IPS-18c (cell line): ENCODE data around the gene KRT84.
"Not testable (repeated sequence)": the region's sequence is repeated elsewhere in the genome, so short reads cannot be mapped to it uniquely, and the experiment has no call there.

ENCODE experiments used
- H3K4me3 ChIP-seq: 2 replicates; pipeline ENCODE4 v1.7.0; 2013; ENCODE audit warnings: low read depth, mild to moderate bottlenecking, low read length, moderate library complexity; ENCODE audit not compliant: insufficient read depth
- H3K9me3 ChIP-seq: one replicate; pipeline ENCODE4 v1.6.1; 2013; ENCODE audit warnings: mild to moderate bottlenecking, low read length, moderate library complexity; ENCODE audit not compliant: control insufficient read depth, insufficient read depth

Gene KRT84

DNA sequence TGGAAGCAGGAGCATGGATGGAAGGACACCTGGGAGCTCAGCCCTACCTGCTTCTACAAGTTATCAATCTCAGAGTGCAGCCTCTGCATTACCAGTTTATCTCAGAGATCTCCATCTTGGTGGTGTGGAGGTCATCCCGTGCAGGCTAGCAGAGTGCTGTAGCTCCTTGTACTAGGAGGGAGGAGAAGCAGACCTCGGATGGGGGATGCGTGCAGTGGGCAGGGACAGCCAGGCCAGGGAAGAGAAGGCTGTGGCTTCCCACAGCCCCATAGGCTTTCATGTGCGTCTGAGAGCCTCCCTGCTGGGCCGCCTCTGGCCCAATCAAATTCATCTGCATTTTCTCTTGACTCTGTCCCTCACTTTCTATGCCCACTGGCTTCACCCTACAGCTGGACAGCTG lies 29.5 kb upstream of the KRT84 start:
- H3K9me3 ChIP-seq = no peaks in the 10 kb centered on the region
- H3K4me3 ChIP-seq = no peak overlapping the region

DNA sequence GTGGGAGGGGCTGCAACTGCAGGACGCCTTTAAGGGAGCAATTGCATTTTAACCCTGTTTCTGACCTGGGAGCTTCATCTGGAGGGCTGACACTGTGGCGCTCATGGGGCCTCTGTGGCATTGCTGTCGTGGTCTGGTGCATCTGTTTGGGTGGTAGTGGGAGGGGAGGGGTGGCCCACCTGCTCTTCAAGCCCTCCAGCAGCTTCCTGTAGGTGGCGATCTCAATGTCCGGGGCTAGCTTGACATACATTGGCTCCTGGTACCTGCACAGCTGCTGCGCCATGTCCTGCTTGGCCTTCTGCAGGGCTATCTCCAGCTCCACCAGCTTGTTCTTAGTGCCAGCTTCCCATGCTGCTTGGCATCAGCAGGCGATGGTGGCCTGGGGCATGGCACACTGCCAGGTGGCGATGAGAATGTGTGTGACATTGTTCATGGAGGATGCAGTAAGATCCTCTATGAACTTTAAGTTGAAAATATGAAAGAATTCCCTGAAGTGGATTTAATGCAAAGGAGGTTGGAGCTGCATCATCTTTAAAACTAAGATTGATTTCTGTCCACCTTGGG lies 28.4 kb upstream of the KRT84 start:
- no peaks in the 10 kb centered on the region for H3K9me3 ChIP-seq
- H3K4me3 ChIP-seq = no peak overlapping the region

DNA sequence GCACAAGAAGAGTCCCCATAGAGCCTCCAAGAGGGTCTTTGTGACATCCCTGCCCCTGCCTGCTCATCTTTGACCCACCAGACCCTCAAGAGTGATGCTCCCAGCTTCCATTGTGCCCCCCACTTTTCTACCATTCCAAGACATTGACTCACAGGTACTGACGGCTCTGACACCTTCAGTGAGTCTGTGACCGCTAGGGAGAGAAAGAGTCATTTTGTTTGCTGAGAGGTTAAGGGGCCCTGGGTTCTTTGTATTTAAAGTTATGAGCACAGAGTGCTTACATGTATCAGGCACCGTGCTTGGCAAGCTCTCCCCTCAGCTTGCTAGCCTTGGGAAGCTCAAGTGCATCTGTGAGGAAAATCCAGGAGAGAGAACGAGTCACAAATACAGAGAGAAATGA lies 27.8 kb upstream of the KRT84 start:
- no peak overlapping the region for H3K4me3 ChIP-seq
- H3K9me3 ChIP-seq = peaks cover 3% of the 10 kb centered on the region

DNA sequence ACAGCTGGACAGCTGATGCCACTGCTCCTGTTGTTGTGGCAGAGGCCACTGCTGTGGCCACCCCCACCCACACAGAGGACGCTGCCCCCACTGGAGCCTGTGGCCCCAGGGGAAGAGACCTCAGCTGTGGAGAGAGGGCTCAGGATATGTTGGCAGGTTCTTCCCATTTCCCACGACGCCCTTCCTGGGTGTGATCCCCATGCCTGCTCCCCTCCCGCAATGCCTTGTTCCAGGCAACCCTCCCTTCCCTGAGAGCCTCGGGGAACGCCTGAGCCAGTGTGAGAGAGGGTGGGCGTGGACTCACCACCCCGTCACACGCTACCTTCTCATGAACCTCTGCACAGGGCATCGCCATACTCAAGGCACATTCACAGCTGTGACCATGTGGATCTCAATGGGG lies 26.4 kb upstream of the KRT84 start:
- no peak overlapping the region for H3K4me3 ChIP-seq
- peaks cover 3% of the 10 kb centered on the region for H3K9me3 ChIP-seq

DNA sequence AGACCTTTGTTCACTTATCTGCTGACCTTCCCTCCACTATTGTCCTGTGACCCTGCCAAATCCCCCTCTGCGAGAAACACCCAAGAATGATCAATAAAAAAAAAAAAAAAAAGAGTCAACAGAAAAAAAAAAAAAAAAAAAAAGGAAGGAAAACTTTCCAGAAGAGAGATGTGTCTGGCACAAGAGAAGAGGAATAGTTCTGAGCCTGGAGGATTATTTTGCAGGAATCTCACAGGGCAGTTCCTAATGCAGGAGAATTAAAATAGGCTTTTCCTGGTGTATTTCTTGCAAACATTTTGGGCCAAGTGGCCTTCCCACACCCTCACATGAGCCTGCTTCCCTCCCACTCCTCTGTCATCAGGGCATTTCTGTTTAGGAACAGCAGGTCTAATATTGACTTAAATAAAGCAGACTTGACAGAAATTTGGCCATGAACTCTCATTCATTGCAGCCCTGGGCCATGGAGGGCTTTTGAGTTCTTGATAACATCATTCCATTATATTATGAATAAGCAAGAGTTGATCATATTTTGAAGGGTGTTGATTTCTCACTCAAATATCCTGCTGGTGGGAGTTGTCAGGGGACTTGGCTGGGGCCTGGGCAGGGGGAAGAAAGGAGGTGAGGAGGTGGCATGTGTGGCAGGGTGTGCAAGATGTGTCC lies 25.3 kb upstream of the KRT84 start:
- not testable (repeated sequence) for H3K4me3 ChIP-seq, H3K9me3 ChIP-seq

DNA sequence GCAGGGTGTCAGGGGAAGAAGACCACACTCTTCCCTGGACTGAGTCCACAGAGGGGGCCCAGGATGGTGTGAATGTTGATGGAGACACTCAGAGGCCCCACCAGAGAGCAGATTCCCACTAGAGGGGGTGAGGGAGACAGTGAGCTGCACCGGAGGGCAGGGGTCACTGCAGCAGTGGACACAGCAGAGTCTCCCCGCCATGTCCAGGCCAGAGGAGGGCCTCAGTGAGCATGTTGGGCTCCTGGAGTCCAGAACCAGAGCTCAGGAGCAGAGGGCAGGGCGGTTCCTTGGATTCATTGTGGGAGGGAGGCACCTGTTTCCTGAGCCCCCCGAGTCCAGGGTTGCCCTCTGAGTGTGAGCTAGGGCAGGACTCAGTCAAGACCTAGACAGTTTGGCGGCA lies 22.5 kb upstream of the KRT84 start:
- Histone ChIP-seq H3K4me3 (no peak overlapping the region), H3K9me3 (peaks cover 3% of the 10 kb centered on the region)

DNA sequence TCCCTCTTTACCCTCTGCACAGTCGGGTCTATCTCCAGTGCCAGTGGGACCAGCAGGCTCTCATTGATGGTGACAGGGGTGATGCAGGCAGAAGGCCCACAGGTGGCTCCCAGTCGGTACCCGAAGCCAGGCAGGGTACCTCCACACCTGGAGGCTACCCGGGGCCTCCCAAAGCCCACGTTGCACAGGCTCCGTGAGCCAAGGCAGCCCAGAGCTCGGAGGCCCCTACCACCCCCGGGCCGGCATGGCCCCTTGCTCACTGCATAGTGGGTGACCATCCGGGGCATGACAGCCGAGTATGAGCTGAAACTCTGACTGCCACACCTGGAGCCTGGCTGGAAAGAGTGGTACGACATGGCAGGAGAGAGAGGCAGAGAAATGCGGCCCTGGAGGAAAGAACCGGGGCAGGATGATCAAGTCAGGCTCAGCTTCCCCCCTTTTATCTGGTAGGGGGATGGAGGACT lies 20.5 kb upstream of the KRT84 start, which contains the start of gene KRT82:
Gene KRT82 (minus strand): TSS at position 414 of the 464 bp plus-strand sequence. CDS start 58 bp downstream, at position 356.
- Histone ChIP-seq H3K9me3 (peaks cover 3% of the 10 kb centered on the region), H3K4me3 (no peak within 1 kb of the TSS)

DNA sequence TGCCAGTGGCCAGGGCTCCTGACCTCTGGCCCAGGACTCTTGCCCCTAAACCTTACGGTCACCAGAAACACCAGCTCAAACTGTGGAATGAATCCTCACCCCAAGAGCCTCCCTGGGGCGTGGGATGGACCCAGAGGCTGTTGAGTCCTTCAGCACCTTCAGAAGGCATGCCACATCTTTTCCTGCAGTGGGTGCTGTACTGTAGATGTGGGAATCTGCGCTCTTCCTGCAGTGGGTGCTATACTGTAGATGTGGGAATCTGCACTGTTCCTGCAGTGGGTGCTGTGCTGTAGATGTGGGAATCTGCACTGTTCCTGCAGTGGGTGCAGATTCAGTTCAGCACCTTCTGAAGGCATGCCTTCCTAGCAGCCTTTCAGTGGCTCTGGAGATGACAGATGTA lies 19.5 kb upstream of the KRT84 start:
- H3K4me3 ChIP-seq = no peak overlapping the region
- peaks cover 3% of the 10 kb centered on the region for H3K9me3 ChIP-seq

DNA sequence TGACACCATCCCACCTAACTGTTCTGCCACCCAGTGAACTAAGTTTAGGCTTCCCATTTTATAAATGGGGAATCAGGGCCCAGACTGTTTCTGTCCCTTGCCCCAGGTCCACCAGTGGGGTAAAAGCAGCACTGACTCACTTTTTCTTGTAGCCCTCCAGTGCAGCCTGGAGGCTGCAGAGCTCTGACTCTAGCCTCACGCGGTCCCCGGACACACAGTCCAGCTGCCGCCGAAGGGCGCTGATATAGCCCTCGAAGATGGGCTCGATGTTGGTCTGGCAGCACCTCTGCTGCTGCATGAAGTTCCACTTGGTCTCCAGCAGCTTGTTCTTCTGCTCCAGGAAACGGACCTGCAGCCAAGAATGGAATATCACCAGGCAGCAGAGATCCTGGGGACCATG lies 18.1 kb upstream of the KRT84 start:
- no peak overlapping the region for H3K4me3 ChIP-seq

DNA sequence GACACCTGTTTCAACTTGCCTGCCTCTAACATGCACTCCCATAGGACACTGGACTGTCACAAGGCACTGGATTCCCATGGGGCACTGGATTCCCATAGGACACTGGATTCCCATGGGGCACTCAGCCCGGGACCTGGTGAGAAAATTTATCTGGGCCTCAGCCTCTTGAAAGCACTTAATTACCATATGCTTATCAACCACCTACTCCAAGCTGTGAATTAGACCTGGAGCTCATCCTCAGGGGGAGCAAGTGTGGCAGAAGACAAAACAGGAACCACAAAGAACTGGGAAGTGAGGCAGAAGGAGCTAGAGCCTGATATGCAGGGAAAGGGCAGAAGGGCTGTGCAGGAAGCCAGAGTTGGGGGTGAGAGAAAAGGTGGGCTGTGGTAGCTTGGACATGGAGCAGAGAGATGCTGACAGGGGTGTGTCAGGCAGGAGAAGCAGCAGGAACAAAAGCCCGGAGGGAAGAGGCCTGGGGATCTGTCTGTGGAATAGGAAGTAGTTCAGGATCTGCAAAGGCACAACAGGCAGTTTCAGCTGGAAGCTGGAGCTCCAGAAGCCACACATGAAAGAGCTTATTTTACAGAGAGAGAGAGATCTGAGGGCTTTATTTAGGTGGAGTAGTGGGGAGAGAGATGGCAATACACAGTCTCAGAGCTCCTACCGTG lies 17.6 kb upstream of the KRT84 start:
- Histone ChIP-seq H3K9me3 (no peaks in the 10 kb centered on the region), H3K4me3 (no peak overlapping the region)

More for the DNA sequence above, 18.1 kb upstream of the KRT84 start:
- peaks cover 3% of the 10 kb centered on the region for H3K9me3 ChIP-seq

DNA sequence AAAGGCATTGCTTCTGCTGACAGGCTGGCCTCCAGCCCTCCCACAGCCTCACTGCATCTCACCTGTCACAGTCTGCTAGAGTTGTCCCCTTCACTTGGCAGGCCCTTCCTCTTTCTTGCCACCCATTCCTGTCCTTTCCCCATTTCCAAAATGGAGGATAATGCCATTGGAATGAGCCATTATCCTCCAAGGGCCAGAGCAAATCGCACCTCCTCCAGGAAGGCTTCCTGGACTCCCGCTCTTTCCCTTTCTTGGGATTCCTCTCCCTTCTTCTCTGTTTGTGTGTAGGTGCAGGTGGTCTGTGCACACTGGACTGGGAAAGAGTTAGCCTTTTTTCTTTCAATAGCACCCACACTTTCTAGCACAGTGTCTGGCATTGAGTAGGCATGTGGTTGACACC lies 16.9 kb upstream of the KRT84 start:
- no peak overlapping the region for H3K4me3 ChIP-seq

DNA sequence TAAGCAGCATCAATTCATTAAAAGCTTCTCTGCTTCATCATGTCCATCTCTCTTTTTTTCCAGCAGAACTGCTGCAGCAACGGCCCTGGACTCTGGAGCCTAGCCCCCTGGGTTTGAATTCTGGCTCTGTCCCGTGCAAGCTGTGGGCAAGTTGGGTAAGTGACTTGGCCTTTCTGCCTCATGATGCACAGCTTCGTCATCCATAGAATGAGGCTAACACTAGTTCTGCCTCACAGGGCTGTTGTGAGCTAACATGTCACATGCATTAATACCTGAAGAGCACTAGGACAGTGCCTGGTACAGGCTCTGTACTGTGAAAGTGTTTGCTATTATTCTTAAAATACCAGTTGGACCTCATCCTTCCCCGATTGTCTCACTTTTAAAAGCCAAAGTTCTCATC lies 16.5 kb upstream of the KRT84 start:
- Histone ChIP-seq H3K9me3 (no peaks in the 10 kb centered on the region), H3K4me3 (no peak overlapping the region)

More for the DNA sequence above, 16.9 kb upstream of the KRT84 start:
- no peaks in the 10 kb centered on the region for H3K9me3 ChIP-seq

DNA sequence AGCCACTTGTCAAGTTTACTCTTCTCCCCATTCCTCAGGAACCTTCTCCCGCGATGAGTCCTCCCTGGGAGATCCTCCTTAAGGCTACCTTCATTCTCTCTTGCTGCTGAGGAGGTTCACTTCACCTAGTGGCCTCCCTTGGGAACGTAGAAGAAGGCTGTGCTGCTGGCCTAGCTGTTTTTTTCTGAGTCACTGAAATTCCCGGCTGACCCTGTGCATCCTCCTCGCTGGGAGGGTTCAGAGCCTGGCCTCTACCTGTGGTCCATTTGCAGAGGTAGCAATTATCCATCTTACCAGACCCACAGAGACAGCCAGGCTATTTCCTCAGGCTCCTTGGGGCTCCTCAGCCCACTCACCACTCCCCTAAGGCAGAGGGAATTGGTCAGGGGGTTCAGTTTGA lies 16.1 kb upstream of the KRT84 start:
- Histone ChIP-seq H3K4me3 (no peak overlapping the region), H3K9me3 (no peaks in the 10 kb centered on the region)

DNA sequence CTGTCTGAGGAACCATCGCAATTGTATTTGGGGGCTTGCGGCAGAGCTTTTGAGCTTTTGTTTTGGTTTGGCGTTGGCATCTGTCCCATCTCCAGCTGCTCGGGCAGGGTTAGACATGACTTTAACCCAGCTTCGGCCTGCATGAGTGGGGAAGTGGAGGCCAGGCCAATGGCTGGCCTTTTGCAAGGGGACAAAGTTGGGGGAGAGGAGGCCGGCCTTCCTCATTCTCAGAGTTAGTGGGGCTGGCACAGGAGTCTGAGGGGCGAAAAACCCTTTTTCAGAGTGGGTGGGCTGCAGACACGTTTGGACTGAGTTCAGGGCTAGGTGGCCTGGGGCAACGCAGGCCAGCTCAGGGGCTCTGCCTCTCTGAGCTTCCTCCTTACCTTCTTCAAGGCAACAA lies 15.5 kb upstream of the KRT84 start:
- Histone ChIP-seq H3K9me3 (no peaks in the 10 kb centered on the region), H3K4me3 (no peak overlapping the region)

DNA sequence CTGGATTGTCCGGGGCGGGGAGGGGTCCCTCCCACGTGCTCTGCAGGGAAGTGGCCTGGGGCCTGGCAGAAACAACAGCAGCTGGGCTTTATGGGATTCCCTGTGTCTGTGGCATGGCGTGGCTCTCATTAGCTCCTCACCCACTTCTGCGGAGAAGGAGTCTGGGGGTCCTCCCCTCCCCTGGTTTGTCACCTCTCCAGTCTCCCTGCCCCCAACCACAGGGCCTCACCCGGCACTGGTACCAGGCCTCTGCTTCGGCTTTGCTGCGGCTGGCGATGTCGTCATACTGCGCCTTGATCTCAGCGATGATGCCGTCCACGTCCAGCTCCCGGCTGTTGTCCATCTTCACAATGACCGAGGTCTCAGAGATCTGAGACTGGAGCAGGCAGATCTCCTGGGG lies 14.3 kb upstream of the KRT84 start:
- no peaks in the 10 kb centered on the region for H3K9me3 ChIP-seq
- no peak overlapping the region for H3K4me3 ChIP-seq

DNA sequence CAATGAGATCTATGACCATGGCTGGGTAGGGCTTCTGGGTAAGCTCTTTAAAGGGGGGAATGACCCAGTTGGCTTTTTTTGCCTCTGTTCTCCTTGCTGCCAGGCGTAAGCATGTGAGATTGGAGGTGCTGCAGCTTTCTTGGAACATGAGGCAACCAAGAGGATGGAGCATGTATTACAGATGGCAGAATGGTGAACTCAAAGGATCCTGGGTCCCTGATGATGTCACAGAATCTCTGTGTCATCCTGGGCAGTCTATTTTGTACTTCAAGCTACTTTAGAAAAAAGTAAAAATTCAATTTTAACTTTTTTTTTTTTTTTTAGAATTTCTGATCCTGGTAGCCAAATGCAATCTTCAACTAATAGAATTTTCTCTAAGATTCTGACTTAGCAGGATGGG lies 12.7 kb upstream of the KRT84 start:
- Histone ChIP-seq H3K9me3 (no peaks in the 10 kb centered on the region), H3K4me3 (no peak overlapping the region)

DNA sequence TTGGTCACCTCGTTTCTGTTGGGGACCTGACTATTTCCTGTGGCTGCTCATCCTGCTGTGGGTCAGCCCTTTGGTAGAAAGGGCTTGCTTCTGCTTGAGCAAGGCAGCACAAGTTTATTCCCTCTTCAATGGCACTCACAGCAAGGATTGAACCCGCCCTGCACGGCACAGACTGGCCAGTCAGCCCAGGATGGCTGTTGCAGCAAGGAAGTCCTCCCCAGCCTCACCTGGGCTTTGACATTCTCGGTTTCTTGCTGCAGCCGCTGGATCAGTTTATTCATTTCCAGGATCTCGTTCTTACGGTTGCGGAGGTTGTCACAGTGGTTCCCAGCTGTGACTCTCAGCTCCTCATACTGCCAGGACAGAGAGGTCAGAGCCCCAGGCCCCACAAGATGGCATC lies 11.2 kb upstream of the KRT84 start:
- H3K4me3 ChIP-seq = no peak overlapping the region
- H3K9me3 ChIP-seq = no peaks in the 10 kb centered on the region

DNA sequence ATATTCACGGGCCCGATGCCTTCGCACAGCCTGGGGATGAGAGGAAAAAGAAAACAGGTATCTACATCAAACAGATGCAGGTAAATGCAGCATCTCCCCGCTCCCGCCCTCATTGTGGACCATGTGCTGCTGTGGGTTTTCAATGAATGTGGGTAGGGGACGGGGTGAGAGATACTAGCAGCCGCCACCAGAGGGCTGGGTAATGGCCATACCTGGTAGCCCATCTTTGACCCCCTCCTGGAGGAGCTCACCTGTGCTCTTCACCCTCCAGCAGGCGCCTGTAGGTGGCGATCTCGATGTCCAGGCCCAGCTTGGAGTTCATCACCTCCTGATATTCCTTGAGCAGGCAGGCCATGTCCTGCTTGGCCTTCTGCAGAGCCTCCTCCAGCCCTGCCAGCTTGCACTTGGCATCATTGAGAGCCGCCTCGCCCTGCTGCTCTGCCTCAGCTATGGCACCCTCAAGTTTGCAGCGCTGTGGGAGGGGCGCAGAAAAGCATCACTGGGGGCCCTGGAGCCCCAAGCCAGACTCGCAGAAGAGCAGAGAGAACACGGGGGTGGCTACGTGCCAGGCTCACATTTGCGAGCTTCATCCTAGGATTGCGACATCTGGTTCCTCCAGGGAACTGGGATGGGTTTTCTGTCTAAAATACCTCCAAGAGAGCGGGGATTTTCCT lies 10.4 kb upstream of the KRT84 start:
- H3K4me3 ChIP-seq = no peak overlapping the region
- H3K9me3 ChIP-seq = no peaks in the 10 kb centered on the region
